ENCODE results near the gene GABARAPL1.

DNA sequence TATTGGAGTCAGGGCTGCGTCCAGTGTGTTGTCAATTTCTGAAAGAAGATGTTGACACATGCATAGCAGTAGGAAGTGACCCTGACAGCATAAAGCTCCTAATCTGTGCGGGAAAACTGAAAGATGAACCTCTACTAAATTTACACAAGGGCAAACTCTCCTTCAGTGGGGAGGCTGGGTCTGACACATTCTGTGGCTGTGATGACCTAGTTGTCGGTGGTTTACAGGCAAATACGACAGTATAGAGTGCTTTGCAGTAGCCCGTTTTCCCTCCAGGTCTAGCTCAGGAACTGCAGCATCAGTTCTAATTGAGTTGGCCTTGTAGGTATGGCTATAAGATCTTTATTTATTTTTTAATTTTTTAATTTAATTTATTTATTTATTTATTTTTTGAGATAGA is 14.8 kb upstream of the GABARAPL1 start:
- TF ChIP-seq CTCF (IDR thresholded peaks at IDR 0.05; ENCODE audit: insufficient read depth, low read depth, low read length) (no peak), EZH2 (IDR thresholded peaks at IDR 0.05; ENCODE audit: insufficient read depth, low read length) (no peak)
